HG02884 (cell line): ENCODE results near the gene IDUA.

ENCODE experiments used
- ATAC-seq: cut with Tn5 transposase; IDR thresholded peaks from one replicate; pipeline ENCODE4 v1.9.1; 2021; ENCODE audit warnings: mild to moderate bottlenecking, moderate library complexity; ENCODE audit not compliant: unreplicated experiment

The IDUA gene

GRCh38 chr4:985123-985830 is 1.6 kb upstream of the IDUA start:
- no peak for ATAC-seq

GRCh38 chr4:986428-986878 is 391 bp upstream of the IDUA start:
- peak; percentile 24 for ATAC-seq

GRCh38 chr4:987624-988513 is 1.0 kb downstream of the IDUA start:
- no peak for ATAC-seq

GRCh38 chr4:988726-989721 is 2.2 kb downstream of the IDUA start:
- no peak for ATAC-seq

GRCh38 chr4:989722-990471 is 3.1 kb downstream of the IDUA start:
- ATAC-seq: no peak

GRCh38 chr4:990746-991367 is 4.0 kb downstream of the IDUA start:
- no peak for ATAC-seq

- ATAC-seq: no peak
Measured at GRCh38 chr4:991451-992296, 4.8 kb downstream of the IDUA start.

GRCh38 chr4:992297-993110 is 5.7 kb downstream of the IDUA start:
- ATAC-seq: no peak

GRCh38 chr4:993111-994029 is 6.5 kb downstream of the IDUA start, which contains the start of gene SLC26A1:
Gene SLC26A1 (minus strand): TSS chr4:993404. CDS start chr4:991703, 1,701 bp downstream.
- ATAC-seq: no peak

- ATAC-seq: no peak
Measured at GRCh38 chr4:995311-996026, 8.6 kb downstream of the IDUA start.

- ATAC-seq: no peak
Measured at GRCh38 chr4:996030-996996, 9.5 kb downstream of the IDUA start.

- no peak for ATAC-seq
Measured at GRCh38 chr4:996997-997374, 10.1 kb downstream of the IDUA start.

GRCh38 chr4:997375-998071 is 10.7 kb downstream of the IDUA start:
- ATAC-seq: no peak

GRCh38 chr4:998096-998691 is 11.3 kb downstream of the IDUA start:
- no peak for ATAC-seq
